Measurements from ENCODE around the gene HDHD3.
"Not testable (repeated sequence)": the region's sequence is repeated elsewhere in the genome, so short reads cannot be mapped to it uniquely, and the experiment has no call there.

The HDHD3 gene

DNA sequence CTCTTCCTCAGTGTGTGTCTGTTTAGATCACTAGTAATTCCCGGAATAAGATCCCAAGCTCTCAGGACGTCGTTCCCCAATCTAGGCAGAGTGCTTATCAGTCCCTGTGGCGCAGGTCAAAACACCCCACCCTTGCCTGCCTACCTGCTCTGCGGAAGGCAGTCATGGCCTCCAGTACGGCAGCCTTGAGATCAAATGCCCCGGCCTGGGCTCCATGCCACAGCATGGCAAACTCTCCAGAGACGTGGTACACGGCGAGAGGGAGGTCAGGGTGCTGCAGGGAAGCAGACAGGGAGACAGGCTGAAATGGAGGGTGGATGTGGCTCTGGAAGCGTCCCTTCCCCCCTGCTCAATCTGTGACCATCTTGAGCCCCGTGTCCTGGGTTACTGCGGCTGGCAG lies 12.0 kb upstream of the HDHD3 start:
- DNase-seq, result no peak

DNA sequence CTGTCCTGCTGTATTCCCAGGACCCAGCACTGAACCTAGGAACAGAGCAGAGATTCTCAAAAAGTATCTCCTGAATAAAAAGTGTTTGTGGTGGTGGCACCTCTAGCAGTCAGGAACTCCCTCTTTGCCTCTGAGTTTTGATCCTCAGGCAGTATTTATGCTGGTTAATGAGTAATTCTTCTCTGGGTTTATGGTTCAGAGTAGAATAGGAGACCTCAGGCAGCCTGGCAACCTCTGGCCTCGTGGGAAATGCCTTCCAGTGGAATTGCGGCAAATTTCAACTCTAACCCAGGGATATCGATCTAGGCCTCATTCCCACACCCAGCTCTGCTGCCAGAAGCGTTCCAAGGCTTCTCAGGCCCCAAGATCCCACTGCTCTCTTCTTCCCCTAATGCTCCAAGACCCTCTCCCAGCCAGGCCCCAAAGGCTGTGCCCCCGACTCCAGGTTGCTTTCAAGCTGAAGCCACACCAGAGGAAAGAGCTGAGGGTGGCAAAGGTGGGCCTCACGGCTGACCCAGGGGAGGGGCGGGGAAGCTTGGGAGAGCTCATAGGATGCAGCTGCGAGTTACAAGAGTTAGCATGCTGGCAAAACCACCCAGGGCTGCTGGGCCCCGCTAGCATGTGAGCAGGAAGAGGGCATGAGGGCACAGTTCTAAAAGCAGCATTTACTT lies 10.9 kb upstream of the HDHD3 start:
- no peak for DNase-seq

GRCh38 chr9:113386571-113387393 lies 10.0 kb upstream of the HDHD3 start:
- no peak for DNase-seq

DNA sequence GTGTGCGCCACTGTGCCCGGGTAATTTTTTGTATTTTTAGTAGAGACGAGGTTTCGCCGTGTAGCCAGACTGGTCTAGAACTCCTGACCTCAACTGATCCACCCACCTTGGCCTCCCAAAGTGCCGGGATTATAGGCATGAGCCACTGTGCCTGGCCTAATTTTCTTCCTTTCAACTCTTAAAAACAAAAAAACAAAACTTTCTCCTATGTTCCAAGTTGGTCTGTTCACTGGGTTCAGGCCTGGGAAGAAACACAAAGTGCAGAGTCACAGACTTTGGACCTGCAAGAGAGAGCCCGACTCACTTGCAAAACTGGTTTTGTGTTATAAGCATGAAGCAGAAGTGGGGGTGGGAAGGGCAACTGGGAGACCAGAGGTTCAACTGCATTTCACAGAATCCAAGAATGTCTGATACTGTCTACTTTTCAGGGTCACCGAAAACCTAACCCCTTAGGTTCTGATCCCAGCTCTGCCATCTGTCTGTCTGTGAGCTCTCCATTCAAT lies 5.2 kb upstream of the HDHD3 start:
- no peak for DNase-seq

- not testable (repeated sequence) for DNase-seq
These were observed 4.7 kb upstream of the HDHD3 start for GRCh38 chr9:113381441-113381840.

GRCh38 chr9:113380869-113381378 lies 4.1 kb upstream of the HDHD3 start:
- DNase-seq, result no peak

- not testable (repeated sequence) for DNase-seq
These were observed 3.0 kb upstream of the HDHD3 start for GRCh38 chr9:113379829-113380210.

GRCh38 chr9:113379094-113379828 lies 2.5 kb upstream of the HDHD3 start:
- not testable (repeated sequence) for DNase-seq

GRCh38 chr9:113375057-113376023 lies 1.4 kb downstream of the HDHD3 start:
- no peak for DNase-seq

GRCh38 chr9:113373676-113374392 lies 3.0 kb downstream of the HDHD3 start:
- DNase-seq, result no peak

- DNase-seq, result no peak
These were observed 3.5 kb downstream of the HDHD3 start for GRCh38 chr9:113373256-113373655.

DNA sequence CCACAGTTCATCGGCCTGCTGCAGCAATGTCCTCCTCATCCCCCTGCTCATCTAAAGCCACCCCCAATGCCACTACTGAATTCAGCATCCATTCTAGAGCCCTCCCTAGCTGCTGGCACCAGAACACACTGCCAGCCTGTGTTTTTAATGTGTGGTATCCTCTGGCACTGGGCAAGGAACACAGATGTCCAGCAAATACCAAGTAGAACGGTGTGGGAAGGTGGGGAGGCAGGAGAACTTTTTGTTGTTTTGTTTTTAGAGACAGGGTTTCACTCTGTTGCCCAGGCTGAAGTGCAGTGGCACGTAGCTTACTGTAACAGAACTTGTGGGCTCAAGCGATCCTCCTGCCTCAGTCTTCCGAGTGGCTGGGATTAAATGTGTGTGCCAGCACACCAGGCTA lies 4.7 kb downstream of the HDHD3 start:
- DNase-seq, result no peak

DNA sequence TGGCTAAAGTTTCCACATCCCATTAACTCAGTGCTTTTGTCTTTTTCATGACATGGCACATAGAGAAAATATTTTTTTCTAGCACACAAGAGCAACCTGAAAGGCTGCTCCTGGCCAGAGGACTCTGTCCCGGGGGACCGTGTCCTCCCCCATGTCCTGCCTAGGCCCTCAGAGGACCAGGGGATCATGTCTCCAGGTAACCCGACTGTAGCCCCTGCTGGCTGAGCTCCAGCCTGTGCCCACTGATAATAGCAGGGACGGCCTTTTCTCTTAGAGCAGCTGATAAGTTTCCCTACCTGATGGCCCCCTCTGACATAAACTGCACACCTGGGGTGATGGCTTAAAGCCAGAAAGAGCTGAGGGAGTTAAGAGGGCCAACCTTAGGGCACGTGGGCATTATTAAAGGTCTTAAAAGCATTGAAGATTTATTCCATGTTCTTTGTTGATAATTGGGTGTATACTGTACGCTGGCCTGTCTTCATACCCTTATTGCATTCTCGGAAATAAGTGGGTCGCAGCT lies 5.9 kb downstream of the HDHD3 start:
- DNase-seq, result no peak

DNA sequence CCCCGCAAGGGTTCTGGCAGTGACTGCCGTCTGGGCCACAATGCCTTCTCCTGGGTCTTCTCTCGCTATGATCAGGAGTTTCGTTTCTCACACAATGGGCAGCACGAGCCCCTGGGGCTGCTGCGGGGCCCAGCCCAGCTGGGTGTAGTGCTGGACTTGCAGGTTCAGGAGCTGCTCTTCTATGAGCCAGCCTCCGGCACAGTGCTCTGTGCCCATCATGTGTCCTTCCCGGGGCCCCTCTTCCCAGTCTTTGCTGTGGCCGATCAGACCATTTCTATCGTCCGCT lies 7.0 kb downstream of the HDHD3 start:
- no peak for DNase-seq

DNA sequence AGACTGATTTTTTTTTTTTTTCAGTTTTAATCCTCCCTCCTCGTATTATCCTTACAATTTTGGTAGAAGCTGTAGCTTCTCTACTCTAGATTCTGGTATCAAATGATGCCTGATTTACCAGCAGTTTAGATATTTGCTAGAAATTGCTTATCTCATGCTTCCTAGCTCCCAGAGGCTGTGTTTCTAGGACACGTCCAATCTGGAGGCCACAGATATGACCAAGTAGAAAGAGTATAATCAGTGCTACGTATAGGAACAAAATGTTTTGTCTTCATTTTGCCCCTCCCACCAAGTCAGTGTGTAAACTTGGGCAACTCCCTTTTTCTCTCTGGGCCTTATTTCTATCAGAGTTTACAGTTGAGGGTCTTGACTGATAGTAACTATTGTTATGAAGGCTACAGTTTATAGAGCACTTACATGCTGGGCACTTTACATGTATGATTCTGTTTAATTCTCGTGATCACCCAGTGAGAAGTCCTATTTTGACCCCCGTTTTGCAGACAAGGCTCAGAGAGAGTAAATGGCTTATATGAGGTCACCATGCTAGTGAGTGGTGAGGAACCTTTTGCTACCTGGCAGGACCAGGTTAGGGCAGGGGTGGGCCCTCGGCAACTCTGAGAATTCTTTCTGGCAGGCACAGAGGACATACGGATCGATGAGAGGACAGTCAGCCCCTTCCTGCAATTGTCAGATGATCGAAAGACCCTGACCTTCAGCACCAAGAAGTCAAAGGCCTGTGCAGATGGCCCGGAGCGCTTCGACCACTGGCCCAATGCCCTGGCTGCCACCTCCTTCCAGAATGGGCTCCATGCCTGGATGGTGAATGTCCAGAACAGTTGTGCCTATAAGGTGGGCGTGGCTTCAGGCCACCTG lies 7.6 kb downstream of the HDHD3 start:
- no peak for DNase-seq

- DNase-seq, result no peak
These were observed 8.3 kb downstream of the HDHD3 start for GRCh38 chr9:113368348-113368981.

GRCh38 chr9:113365652-113366051 lies 11.1 kb downstream of the HDHD3 start:
- not testable (repeated sequence) for DNase-seq

- DNase-seq, result no peak
These were observed 11.8 kb downstream of the HDHD3 start for GRCh38 chr9:113364951-113365350.

GRCh38 chr9:113363336-113363735 lies 13.4 kb downstream of the HDHD3 start:
- DNase-seq, result no peak
